Measurements from ENCODE around the gene SCN1B.

SCN1B gene

DNA sequence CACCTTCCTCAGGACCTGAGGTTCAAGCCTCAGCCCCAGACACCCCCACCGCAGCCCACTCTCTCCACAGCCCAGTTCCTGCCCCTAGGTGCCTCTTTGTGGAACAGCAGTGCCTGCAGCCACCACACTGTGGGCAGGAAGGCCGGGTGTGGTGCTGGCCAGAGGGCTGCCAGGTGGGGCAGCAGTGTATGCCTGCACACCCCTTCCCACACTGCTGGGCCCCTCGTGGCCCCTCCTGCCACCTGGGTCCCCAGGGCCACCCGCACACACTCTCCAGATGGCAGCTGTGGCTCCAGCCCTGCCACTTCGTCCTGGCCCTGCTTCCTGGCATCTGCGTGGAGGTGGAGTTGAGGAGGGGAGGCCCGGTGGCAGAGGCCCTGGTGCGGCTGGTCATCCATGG, 46.4 kb downstream of the SCN1B start:
- Histone ChIP-seq H3K36me3 (ENCODE audit: insufficient read depth, low read length) (no peaks in the 10 kb centered on the region), H2AFZ (ENCODE audit: low read depth, low read length) (no peak overlapping the region)
- ATAC-seq (ENCODE audit: insufficient read depth, low read depth), result 0 out of 3 replicates have a peak, but pooled peaks have one; percentile 31

DNA sequence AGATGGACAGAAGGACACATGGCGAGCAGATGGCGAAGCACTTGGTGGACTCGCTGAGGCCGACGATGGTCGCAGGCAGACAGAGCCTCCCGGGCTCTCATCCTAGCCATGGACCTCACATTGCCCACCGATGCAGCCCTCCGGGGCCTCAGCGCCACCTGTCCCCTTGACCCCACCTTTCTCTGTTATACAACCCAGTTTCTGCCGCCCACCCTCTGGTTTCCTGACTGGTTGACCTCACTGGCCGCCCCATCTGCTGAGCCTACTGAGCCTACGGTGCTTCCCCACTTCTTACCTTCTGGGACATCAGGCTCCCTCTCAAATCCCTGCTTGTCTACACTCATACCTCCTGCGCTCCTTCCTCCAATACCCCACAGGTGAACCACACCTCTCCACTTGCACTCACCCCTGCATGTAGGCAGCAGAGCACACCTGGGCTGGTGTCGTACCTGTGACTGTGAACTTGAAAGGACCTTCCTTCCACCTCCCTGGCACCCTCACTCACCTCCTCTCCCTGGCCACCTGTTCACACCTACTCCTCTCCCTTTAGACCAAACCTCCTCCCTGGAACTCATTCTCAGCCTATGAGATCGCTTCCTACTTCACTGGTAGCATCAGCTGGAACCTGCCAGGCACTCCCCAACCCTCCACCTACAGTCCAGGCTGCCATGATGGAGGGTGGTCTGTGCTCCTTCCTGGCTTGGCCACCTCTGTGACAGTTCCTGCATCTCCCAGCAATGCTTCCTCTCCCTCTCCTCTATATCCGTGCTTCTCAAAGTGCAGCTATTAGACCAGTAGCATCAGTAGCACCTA, 47.3 kb downstream of the SCN1B start:
- H3K27me3 ChIP-seq (ENCODE audit: insufficient read depth, low read length, poor library complexity), result no peaks in the 10 kb centered on the region

More for the DNA sequence above, 46.4 kb downstream of the SCN1B start:
- Histone ChIP-seq H3K79me2 (ENCODE audit: insufficient read depth, low read length) (no peaks in the 10 kb centered on the region), H3K4me2 (ENCODE audit: insufficient read depth, low read length) (no peak overlapping the region), H3K4me1 (ENCODE audit: insufficient read depth, low read length) (no peaks in the 10 kb centered on the region), H3K4me3 (ENCODE audit: low read depth in 1 of 2, low read length in 2 of 2) (no peak overlapping the region), H3K9ac (ENCODE audit: low read depth, low read length) (no peak overlapping the region), H3K27ac (ENCODE audit: low read length) (no peak overlapping the region), H4K20me1 (ENCODE audit: insufficient read depth, low read length) (no peaks in the 10 kb centered on the region), H3K9me3 (ENCODE audit: insufficient read depth, low read length, severe bottlenecking) (no peaks in the 10 kb centered on the region), H3K27me3 (ENCODE audit: insufficient read depth, low read length, poor library complexity) (no peaks in the 10 kb centered on the region)
- TF ChIP-seq EZH2 (IDR thresholded peaks at IDR 0.05; ENCODE audit: borderline replicate concordance, low read depth, low read length, severe bottlenecking), result no peak
- TF ChIP-seq, protein P1, sequence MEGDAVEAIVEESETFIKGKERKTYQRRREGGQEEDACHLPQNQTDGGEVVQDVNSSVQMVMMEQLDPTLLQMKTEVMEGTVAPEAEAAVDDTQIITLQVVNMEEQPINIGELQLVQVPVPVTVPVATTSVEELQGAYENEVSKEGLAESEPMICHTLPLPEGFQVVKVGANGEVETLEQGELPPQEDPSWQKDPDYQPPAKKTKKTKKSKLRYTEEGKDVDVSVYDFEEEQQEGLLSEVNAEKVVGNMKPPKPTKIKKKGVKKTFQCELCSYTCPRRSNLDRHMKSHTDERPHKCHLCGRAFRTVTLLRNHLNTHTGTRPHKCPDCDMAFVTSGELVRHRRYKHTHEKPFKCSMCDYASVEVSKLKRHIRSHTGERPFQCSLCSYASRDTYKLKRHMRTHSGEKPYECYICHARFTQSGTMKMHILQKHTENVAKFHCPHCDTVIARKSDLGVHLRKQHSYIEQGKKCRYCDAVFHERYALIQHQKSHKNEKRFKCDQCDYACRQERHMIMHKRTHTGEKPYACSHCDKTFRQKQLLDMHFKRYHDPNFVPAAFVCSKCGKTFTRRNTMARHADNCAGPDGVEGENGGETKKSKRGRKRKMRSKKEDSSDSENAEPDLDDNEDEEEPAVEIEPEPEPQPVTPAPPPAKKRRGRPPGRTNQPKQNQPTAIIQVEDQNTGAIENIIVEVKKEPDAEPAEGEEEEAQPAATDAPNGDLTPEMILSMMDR (IDR thresholded peaks at IDR 0.05; ENCODE audit: borderline replicate concordance, extremely low read depth, low read length, poor library complexity, severe bottlenecking), result no peak
- no peak for DNase-seq

DNA sequence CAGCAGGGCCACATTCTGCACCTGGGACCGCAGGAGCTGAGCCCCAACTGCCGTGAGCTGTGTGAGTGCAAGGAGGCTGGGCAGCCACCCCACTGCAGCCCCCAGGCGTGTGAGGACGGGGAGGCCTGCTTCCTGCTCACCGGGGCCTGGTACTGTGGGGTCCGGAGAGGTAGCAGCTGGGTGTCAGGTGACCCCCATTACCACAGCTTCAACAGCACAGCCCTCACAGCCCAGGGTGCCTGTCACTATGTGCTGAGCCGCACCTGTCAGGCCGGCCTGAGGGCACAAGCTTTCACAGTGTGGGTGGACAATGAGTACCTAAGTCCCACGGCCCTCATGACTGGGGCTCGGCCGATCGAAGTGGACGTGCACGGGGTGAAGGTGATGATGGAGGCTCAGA, 49.6 kb downstream of the SCN1B start:
- H3K36me3 ChIP-seq (ENCODE audit: insufficient read depth, low read length), result no peaks in the 10 kb centered on the region
- TF ChIP-seq, protein P1 (IDR thresholded peaks at IDR 0.05; ENCODE audit: borderline replicate concordance, extremely low read depth, low read length, poor library complexity, severe bottlenecking), result no peak
- TF ChIP-seq EZH2 (IDR thresholded peaks at IDR 0.05; ENCODE audit: borderline replicate concordance, low read depth, low read length, severe bottlenecking), result no peak
- H3K4me2 ChIP-seq (ENCODE audit: insufficient read depth, low read length), result no peak overlapping the region
- no peaks in the 10 kb centered on the region for H4K20me1 ChIP-seq (ENCODE audit: insufficient read depth, low read length)
- ATAC-seq (ENCODE audit: insufficient read depth, low read depth) (no peak), DNase-seq (no peak)
- no peak overlapping the region for H3K9ac ChIP-seq (ENCODE audit: low read depth, low read length)
- no peak overlapping the region for H2AFZ ChIP-seq (ENCODE audit: low read depth, low read length)
- H3K27me3 ChIP-seq (ENCODE audit: insufficient read depth, low read length, poor library complexity), result no peaks in the 10 kb centered on the region
- H3K4me1 ChIP-seq (ENCODE audit: insufficient read depth, low read length), result no peaks in the 10 kb centered on the region
- H3K79me2 ChIP-seq (ENCODE audit: insufficient read depth, low read length), result no peaks in the 10 kb centered on the region
- no peak overlapping the region for H3K27ac ChIP-seq (ENCODE audit: low read length)
- H3K9me3 ChIP-seq (ENCODE audit: insufficient read depth, low read length, severe bottlenecking), result no peaks in the 10 kb centered on the region
- H3K4me3 ChIP-seq (ENCODE audit: low read depth in 1 of 2, low read length in 2 of 2), result no peak overlapping the region

More for the DNA sequence above, 47.3 kb downstream of the SCN1B start:
- no peak overlapping the region for H3K9ac ChIP-seq (ENCODE audit: low read depth, low read length)
- TF ChIP-seq, protein P1 (IDR thresholded peaks at IDR 0.05; ENCODE audit: borderline replicate concordance, extremely low read depth, low read length, poor library complexity, severe bottlenecking), result no peak
- no peak for TF ChIP-seq EZH2 (IDR thresholded peaks at IDR 0.05; ENCODE audit: borderline replicate concordance, low read depth, low read length, severe bottlenecking)
- no peaks in the 10 kb centered on the region for H3K79me2 ChIP-seq (ENCODE audit: insufficient read depth, low read length)
- ATAC-seq (ENCODE audit: insufficient read depth, low read depth) (no peak), DNase-seq (no peak)
- no peak overlapping the region for H3K27ac ChIP-seq (ENCODE audit: low read length)
- no peaks in the 10 kb centered on the region for H3K4me1 ChIP-seq (ENCODE audit: insufficient read depth, low read length)
- no peaks in the 10 kb centered on the region for H4K20me1 ChIP-seq (ENCODE audit: insufficient read depth, low read length)
- no peak overlapping the region for H2AFZ ChIP-seq (ENCODE audit: low read depth, low read length)
- H3K9me3 ChIP-seq (ENCODE audit: insufficient read depth, low read length, severe bottlenecking), result no peaks in the 10 kb centered on the region
- no peaks in the 10 kb centered on the region for H3K36me3 ChIP-seq (ENCODE audit: insufficient read depth, low read length)
- H3K4me3 ChIP-seq (ENCODE audit: low read depth in 1 of 2, low read length in 2 of 2), result no peak overlapping the region
- no peak overlapping the region for H3K4me2 ChIP-seq (ENCODE audit: insufficient read depth, low read length)

Data from DND-41 (cell line).